ENCODE measurements around the gene IFT27. TPM values are rescaled to one million over a fixed set of nuclear protein-coding genes. Genes with fewer than 3 reads are reported as not detected.

IFT27 gene
- total RNA-seq, 4 donors from 2014 or later = 16.3 to 27.6 (median 18.4) TPM

DNA sequence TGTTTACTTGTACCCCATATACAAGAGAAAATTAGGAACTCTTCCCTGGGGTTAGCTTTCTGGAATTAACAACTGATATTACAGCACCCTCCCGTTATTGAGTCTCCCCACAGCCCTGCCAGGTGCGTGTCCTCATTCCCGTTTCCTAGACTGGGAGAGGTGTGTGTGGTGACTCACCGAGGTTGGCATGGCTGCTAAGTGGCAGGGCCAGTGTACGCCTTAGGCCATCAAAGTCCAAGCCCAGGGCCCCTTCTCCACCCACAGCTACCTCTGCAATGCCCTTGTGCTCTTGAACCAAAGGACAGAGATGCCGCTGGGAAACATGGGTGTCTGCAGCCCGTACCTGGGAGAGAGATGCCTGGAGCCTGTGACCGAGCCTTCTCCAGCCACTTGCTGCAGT lies 12.3 kb downstream of the IFT27 start:
- Histone ChIP-seq H3K4me3 (no peak overlapping the region), H3K9me3 (no peaks in the 10 kb centered on the region), H3K4me1 (peaks cover 0 to 34% (median 0%) of the 10 kb centered on the region in 3 donors), H3K36me3 (peaks cover 0 to 36% of the 10 kb centered on the region in 2 donors), H3K27me3 (no peaks in the 10 kb centered on the region), H3K27ac (peak overlapping the region in 1 of 4 donors; percentile 59)
- no peak for TF ChIP-seq POLR2A (IDR thresholded peaks at IDR 0.05)
- no peak for ATAC-seq
- 73 to 100% methylated on average over 3 of the region's 8 CpGs for WGBS, 2 donors (ENCODE audit: low coverage in 1 of 2)

DNA sequence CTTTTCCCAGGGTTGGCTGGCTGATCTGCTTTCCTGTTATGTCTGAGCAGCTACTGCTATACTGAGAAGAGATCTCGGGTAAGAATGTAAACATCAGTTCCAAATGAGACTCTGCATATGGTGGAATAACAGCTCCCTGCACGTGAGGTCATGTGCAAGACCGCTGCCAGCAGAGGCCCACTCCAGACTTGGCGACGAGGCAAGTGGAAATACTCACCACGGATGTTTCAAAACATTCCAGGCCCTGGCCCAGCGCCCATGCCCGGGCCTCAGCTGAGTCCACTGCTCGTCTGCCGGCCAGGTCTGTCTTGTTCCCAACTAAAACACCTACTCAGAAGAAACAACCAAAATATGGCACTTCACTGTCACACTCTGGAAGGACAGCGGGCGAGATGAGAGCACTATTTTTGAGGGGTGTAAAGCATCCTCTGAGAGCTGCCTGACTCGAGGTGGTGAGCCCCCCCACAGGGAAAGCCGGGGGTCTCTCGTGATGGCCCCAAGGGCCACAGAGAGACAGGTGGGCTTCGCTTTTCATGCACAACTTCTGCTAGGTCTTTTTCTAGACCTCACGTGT lies 13.1 kb downstream of the IFT27 start:
- Histone ChIP-seq H3K9me3 (no peaks in the 10 kb centered on the region), H3K4me1 (peaks cover 0 to 35% (median 0%) of the 10 kb centered on the region in 3 donors), H3K4me3 (no peak overlapping the region), H3K27me3 (no peaks in the 10 kb centered on the region), H3K36me3 (peaks cover 0 to 29% of the 10 kb centered on the region in 2 donors), H3K27ac (peak overlapping the region in 3 of 4 donors; percentile 59 to 75 (median 70))
- TF ChIP-seq POLR2AphosphoS5 (IDR thresholded peaks at IDR 0.05) (peak; percentile 78), EP300 (IDR thresholded peaks at IDR 0.05) (no peak), POLR2A (IDR thresholded peaks at IDR 0.05) (no peak)
- TF ChIP-seq, protein P1, sequence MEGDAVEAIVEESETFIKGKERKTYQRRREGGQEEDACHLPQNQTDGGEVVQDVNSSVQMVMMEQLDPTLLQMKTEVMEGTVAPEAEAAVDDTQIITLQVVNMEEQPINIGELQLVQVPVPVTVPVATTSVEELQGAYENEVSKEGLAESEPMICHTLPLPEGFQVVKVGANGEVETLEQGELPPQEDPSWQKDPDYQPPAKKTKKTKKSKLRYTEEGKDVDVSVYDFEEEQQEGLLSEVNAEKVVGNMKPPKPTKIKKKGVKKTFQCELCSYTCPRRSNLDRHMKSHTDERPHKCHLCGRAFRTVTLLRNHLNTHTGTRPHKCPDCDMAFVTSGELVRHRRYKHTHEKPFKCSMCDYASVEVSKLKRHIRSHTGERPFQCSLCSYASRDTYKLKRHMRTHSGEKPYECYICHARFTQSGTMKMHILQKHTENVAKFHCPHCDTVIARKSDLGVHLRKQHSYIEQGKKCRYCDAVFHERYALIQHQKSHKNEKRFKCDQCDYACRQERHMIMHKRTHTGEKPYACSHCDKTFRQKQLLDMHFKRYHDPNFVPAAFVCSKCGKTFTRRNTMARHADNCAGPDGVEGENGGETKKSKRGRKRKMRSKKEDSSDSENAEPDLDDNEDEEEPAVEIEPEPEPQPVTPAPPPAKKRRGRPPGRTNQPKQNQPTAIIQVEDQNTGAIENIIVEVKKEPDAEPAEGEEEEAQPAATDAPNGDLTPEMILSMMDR (IDR thresholded peaks at IDR 0.05) = no peak
- WGBS, 2 donors (ENCODE audit: low coverage in 1 of 2) = 37 to 53% methylated on average over 2 to 10 of the region's 17 CpGs
- peak; percentile 89 for ATAC-seq

DNA sequence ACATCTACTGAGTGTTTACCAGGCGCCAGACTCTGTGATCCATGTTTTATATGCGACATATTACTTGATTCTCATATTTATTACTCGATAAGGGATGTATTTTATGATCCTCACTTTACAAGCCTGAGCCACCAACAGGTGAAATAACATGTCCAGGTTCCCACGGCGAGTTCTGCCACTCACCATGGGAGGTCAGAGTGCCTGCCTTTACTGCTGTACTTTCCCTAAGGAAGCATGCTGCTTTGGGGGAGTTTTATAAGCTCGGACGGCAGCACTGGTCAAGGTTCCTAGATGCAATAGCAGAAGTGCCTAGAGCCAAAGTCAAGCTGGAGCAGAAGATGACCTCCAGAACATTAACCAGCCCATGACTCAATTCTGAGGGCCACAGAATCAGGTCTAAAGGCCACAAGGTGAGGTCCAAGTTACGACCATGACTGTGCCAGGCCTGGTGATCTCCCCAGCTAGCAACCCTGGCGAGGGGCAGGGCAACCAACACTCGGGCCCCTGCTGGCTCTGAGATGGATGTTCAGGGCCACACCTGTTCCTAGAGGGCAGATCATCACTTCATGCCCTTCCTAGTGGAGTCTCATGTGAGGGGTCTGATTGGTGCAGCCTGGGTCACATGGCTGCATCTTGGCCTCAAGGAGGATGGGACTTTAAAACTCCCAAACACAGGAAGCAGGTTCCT lies 14.2 kb downstream of the IFT27 start:
- 88 to 91% methylated on average over 5 to 8 of the region's 10 CpGs for WGBS, 2 donors (ENCODE audit: low coverage in 1 of 2)
- no peak for ATAC-seq
- Histone ChIP-seq H3K4me1 (peaks cover 0 to 39% (median 0%) of the 10 kb centered on the region in 3 donors), H3K9me3 (no peaks in the 10 kb centered on the region), H3K36me3 (peaks cover 0 to 18% of the 10 kb centered on the region in 2 donors), H3K27me3 (no peaks in the 10 kb centered on the region), H3K27ac (peak overlapping the region in 1 of 4 donors; percentile 70), H3K4me3 (no peak overlapping the region)
- TF ChIP-seq POLR2AphosphoS5 (IDR thresholded peaks at IDR 0.05) (no peak), EP300 (IDR thresholded peaks at IDR 0.05) (no peak), POLR2A (IDR thresholded peaks at IDR 0.05) (no peak)
- TF ChIP-seq, protein P1 (IDR thresholded peaks at IDR 0.05) = no peak

DNA sequence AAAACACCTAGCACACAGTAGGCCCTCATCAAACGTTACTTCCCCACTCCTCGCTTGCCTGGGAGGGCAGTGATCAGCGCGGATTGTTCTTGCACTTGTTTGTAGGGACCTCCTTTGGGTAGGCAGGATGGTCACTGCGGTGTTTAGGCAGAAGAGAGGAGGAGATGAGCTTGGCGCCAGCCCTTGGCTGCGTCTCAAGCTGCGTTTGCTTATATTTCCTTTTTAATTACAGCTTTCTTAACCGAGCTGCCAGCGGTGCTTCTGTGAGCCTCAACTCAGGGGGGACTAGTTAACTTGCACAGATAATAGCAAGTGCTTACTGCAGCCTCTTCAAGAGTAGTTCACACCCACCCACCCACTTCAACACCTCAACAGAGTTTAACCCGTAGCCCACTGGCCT lies 15.1 kb downstream of the IFT27 start:
- no peak for TF ChIP-seq POLR2A (IDR thresholded peaks at IDR 0.05)
- TF ChIP-seq, protein P1 (IDR thresholded peaks at IDR 0.05) = no peak
- peaks cover 0 to 9% of the 10 kb centered on the region in 2 donors for H3K36me3 ChIP-seq
- ATAC-seq = no peak
- WGBS, 2 donors (ENCODE audit: low coverage in 1 of 2) = 17 to 69% methylated on average over 2 to 11 of the region's 11 CpGs
- H3K9me3 ChIP-seq = no peaks in the 10 kb centered on the region
- no peak overlapping the region for H3K4me3 ChIP-seq
- H3K4me1 ChIP-seq = peaks cover 0 to 39% (median 0%) of the 10 kb centered on the region in 3 donors
- no peak overlapping the region for H3K27ac ChIP-seq
- peaks cover 8% of the 10 kb centered on the region for H3K27me3 ChIP-seq

DNA sequence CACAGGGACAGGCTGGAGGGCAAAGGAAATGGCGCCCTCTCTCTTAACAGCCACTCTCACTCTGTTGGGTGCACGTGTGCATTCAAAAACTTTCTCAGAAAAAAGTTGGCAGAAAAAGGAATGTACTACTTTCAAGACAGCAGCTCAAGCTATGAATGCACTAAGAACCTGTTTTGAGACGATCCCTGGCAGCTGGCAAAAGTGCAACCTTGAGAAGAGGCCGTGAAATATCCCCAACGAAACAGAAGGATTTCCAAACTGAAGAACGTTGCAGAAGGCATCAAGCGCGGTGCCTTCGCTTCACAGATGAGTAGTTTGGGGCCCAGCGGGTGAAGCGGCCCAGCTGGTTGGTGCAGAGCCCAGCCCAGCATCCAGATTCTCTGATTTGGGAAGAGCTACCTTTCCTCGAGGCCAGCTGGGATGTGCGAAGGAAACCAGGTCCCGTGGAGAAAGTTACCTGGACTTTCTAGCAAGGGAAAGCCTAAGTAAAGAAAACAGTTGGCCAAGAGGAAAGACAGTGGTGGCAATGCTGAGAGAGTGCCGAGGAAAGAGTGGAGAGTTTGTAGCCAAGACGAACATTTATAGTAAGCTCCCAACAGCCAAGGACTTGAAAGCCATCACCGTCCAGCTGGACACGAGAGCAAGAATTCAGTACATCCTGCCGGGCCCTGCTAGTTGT lies 16.3 kb downstream of the IFT27 start:
- no peak overlapping the region for H3K27ac ChIP-seq
- H3K4me3 ChIP-seq = no peak overlapping the region
- no peaks in the 10 kb centered on the region for H3K36me3 ChIP-seq
- no peak for ATAC-seq
- WGBS, 2 donors (ENCODE audit: low coverage in 1 of 2) = 70 to 72% methylated on average over 6 to 15 of the region's 19 CpGs
- peaks cover 19% of the 10 kb centered on the region for H3K27me3 ChIP-seq
- TF ChIP-seq EP300 (IDR thresholded peaks at IDR 0.05) = no peak
- TF ChIP-seq, protein P1 (IDR thresholded peaks at IDR 0.05) = no peak
- TF ChIP-seq POLR2A (IDR thresholded peaks at IDR 0.05) = no peak
- TF ChIP-seq POLR2AphosphoS5 (IDR thresholded peaks at IDR 0.05) = no peak
- H3K9me3 ChIP-seq = no peaks in the 10 kb centered on the region
- H3K4me1 ChIP-seq = peaks cover 0 to 39% (median 0%) of the 10 kb centered on the region in 3 donors

All from gastroesophageal sphincter (tissue), 4 donors.